Measurements from ENCODE around the gene NDUFC1.
"Not testable (repeated sequence)": the region's sequence is repeated elsewhere in the genome, so short reads cannot be mapped to it uniquely, and the experiment has no call there.

Gene NDUFC1

DNA sequence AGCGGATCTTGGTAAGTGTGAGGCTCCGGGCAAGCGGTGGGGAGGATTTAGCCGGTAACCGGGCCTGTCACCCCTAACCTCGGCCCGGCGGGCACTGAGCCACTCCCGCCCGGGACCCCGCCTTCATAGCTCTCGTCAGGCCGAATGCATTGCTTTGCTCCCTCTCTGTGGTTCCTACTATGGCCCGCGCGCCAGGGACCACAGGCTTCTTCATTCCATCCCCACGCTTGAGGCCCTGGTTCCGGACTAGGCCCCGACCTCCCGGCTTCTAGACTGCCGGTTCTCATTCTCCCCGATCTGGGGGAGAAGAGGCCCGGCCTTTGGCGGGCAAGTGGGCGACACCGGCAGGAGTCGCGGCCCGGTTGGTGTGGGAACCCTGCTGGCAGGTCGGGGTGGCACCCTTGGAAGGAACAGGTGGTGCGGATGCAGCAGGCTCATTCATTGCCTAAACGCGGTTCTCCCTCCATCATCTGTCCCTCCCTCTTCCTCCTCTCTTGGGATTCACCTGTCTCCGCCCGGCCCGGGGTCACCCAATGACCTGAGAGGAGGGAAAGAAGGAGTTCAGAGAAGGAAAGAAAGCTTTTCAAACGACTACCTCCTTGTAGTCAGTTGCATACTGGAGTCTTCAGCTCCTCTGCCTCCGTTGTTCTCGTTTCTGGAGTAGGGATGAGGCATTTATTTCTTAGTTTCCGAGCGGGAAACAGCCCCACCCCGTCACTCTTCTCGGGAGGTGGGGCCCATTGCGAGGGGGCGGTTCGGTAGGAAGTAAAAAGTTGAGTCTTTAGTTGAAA lies at the start of gene NDUFC1:
Gene NDUFC1, minus strand, starts transcription at position 657 of the 791 bp plus-strand sequence. CDS start 6,679 bp downstream, outside the sequence.
- TF ChIP-seq CTCF (conservative IDR thresholded peaks at IDR 0.05): no peak; the same call in 1 of the 2 replicates
- peak; percentile 97 for TF ChIP-seq ZFX (IDR thresholded peaks at IDR 0.05)

GRCh38 chr4:139337612-139338011 lies 35.3 kb upstream of the NDUFC1 start:
- TF ChIP-seq ZFX (IDR thresholded peaks at IDR 0.05) (no peak), CTCF (conservative IDR thresholded peaks at IDR 0.05) (no peak)
- H3K27ac ChIP-seq: no peak overlapping the region

More for the DNA sequence above, at the start of gene NDUFC1:
- H3K27ac ChIP-seq: peak within 1 kb of the TSS; percentile 90

- TF ChIP-seq ZFX (IDR thresholded peaks at IDR 0.05): no peak
- H3K27ac ChIP-seq: no peak overlapping the region
Observed at GRCh38 chr4:139333046-139333445, 30.8 kb upstream of the NDUFC1 start.

DNA sequence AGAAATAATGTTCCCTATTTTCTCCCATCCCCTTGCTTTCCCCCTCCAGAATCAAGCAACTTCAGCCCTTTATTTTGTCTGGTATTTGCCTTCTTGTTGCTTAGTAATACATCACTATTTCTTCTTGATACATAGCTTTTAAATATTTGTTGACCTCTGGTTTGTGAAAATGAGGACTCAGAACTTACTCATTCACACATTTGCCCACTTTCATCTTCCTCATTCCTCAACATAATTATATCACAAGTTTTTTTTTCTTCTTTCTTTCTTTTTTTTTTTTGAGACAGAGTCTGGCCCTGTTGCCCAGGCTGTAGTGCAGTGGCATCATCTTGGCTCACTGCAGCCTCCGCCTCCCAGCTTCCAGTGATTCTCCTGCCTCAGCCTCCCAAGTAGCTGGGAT lies 28.9 kb upstream of the NDUFC1 start:
- TF ChIP-seq ZFX (IDR thresholded peaks at IDR 0.05) (no peak), CTCF (conservative IDR thresholded peaks at IDR 0.05) (no peak)
- no peak overlapping the region for H3K27ac ChIP-seq

DNA sequence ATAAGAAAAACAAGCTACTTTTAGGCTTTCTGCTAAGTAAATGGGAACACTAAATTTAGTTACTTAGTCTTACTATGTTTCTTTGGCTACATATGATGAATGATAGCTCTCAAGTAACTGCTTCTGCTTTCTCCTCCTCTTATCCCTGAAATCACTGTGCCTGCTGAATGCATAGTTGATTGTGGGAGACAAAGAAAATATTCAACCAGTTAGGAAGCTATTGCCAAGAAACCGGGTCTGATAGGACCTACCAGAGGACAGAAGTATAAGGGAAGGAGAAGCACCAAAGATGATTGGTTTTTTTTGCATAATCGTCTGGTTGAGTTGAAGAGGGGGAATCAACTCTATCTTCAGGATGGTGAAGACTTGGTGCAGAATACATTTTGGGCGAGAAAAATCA lies 28.0 kb upstream of the NDUFC1 start:
- H3K27ac ChIP-seq: no peak overlapping the region
- TF ChIP-seq ZFX (IDR thresholded peaks at IDR 0.05) (no peak), CTCF (conservative IDR thresholded peaks at IDR 0.05) (no peak)

DNA sequence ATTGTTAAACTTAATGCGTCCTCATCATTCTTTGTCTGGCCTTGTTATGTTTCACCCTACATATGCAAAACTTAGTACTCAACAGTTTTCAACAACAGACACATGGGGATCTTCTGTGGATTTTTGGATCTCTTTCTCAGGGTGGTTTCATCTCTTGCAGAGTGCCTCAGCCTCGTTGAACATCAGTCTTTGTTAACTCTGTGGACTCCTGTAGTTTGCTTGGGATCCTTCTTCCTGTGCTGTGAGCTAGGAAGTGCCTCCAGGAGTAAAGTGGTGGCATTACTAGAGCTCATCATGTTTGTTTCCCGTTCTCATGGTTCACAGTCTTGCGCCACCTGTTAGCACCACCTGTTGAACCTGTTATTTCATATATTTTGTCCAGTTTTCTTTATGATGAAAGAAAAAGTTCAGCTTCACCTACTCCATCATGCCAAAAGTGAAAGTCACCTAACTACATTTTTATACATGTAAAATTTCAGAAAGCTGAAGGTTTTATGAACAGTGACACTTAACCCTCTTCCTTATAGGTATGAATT lies 27.5 kb upstream of the NDUFC1 start:
- no peak for TF ChIP-seq ZFX (IDR thresholded peaks at IDR 0.05)
- TF ChIP-seq CTCF (conservative IDR thresholded peaks at IDR 0.05): no peak
- H3K27ac ChIP-seq: no peak overlapping the region

GRCh38 chr4:139324620-139325019 lies 22.3 kb upstream of the NDUFC1 start:
- H3K27ac ChIP-seq: peak overlapping the region; percentile 64
- TF ChIP-seq CTCF (conservative IDR thresholded peaks at IDR 0.05): no peak
- TF ChIP-seq ZFX (IDR thresholded peaks at IDR 0.05): no peak

GRCh38 chr4:139322541-139322940 lies 20.3 kb upstream of the NDUFC1 start:
- peak overlapping the region; percentile 64 for H3K27ac ChIP-seq

GRCh38 chr4:139322070-139322469 lies 19.8 kb upstream of the NDUFC1 start:
- H3K27ac ChIP-seq: not testable (repeated sequence)

Data from C4-2B (cell line).